Liver (tissue), 2 donors: ENCODE data around the gene AQP10.

Experiments
- CTCF ChIP-seq: fragments of 150-350 bp; IDR thresholded peaks from 2 replicates; pipeline ENCODE4 v1.5.1; 2017; ENCODE audit warnings: improper control_type of control experiment, low read depth, low read length; ENCODE audit not compliant: missing input control
- ZBTB33 ChIP-seq: IDR thresholded peaks from 2 replicates; pipeline ENCODE4 v1.6.1; 2016; ENCODE audit warnings: antibody characterized with exemption
- TF ChIP-seq, protein P1 (sequence below): IDR thresholded peaks from 2 replicates; pipeline ENCODE4 v1.6.1; 2016; ENCODE audit warnings: antibody characterized with exemption, mild to moderate bottlenecking
- donor health status: healthy.

- TF ChIP-seq ZBTB33 (no peak), CTCF (no peak)
- TF ChIP-seq, protein P1, sequence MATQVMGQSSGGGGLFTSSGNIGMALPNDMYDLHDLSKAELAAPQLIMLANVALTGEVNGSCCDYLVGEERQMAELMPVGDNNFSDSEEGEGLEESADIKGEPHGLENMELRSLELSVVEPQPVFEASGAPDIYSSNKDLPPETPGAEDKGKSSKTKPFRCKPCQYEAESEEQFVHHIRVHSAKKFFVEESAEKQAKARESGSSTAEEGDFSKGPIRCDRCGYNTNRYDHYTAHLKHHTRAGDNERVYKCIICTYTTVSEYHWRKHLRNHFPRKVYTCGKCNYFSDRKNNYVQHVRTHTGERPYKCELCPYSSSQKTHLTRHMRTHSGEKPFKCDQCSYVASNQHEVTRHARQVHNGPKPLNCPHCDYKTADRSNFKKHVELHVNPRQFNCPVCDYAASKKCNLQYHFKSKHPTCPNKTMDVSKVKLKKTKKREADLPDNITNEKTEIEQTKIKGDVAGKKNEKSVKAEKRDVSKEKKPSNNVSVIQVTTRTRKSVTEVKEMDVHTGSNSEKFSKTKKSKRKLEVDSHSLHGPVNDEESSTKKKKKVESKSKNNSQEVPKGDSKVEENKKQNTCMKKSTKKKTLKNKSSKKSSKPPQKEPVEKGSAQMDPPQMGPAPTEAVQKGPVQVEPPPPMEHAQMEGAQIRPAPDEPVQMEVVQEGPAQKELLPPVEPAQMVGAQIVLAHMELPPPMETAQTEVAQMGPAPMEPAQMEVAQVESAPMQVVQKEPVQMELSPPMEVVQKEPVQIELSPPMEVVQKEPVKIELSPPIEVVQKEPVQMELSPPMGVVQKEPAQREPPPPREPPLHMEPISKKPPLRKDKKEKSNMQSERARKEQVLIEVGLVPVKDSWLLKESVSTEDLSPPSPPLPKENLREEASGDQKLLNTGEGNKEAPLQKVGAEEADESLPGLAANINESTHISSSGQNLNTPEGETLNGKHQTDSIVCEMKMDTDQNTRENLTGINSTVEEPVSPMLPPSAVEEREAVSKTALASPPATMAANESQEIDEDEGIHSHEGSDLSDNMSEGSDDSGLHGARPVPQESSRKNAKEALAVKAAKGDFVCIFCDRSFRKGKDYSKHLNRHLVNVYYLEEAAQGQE: no peak
These were observed 18.0 kb downstream of the AQP10 start for GRCh38 chr1:154338875-154339274.
